ENCODE measurements around the gene RPL32. TPM values are rescaled to one million over a fixed set of nuclear protein-coding genes. Genes with fewer than 3 reads are reported as not detected.

RPL32 gene
- total RNA-seq (1,569 and 1,588 TPM in 2 replicates), polyA plus RNA-seq (1,075 and 1,147 TPM in 2 replicates), polyA minus RNA-seq (900 and 946 TPM in 2 replicates), Bru-seq, nascent RNA (percentile 99 among the genes with signal in this experiment), BruChase-seq, experiment 1, labeled RNA remaining after a 6-hour chase (percentile 98 among the genes with signal in this experiment), BruChase-seq, experiment 2, labeled RNA remaining after a 2-hour chase (percentile 96 among the genes with signal in this experiment)
- 2,635 and 2,809 TPM in 2 replicates for polyA plus RNA-seq (2011; cell fraction: cytosol; rRNA removed)
- 625 and 809 TPM in 2 replicates for polyA plus RNA-seq (2011; cell fraction: nucleus; rRNA removed)
- polyA plus RNA-seq (2012), result 2,664 and 2,727 TPM in 2 replicates
- polyA minus RNA-seq (2011; cell fraction: cytosol; rRNA and poly(A)+ RNA removed), result 1,391 TPM
- polyA minus RNA-seq (2011; cell fraction: nucleus; rRNA and poly(A)+ RNA removed), result 141 and 162 TPM in 2 replicates
- long read RNA-seq, transcript RPL32-203 (4 exons, 1,749 nt), result minor isoform, 5 of 1,967 reads
- long read RNA-seq, transcript RPL32-204 (4 exons, 2,117 nt), result major isoform, 1,905 of 1,967 reads
- long read RNA-seq, transcript RPL32-202 (3 exons, 1,734 nt), result minor isoform, 30 of 1,967 reads
- long read RNA-seq, partial matches to known transcripts, result 11 of 1,967 reads
- long read RNA-seq, other reads (novel, unspliced or antisense), result 15 of 1,967 reads

DNA sequence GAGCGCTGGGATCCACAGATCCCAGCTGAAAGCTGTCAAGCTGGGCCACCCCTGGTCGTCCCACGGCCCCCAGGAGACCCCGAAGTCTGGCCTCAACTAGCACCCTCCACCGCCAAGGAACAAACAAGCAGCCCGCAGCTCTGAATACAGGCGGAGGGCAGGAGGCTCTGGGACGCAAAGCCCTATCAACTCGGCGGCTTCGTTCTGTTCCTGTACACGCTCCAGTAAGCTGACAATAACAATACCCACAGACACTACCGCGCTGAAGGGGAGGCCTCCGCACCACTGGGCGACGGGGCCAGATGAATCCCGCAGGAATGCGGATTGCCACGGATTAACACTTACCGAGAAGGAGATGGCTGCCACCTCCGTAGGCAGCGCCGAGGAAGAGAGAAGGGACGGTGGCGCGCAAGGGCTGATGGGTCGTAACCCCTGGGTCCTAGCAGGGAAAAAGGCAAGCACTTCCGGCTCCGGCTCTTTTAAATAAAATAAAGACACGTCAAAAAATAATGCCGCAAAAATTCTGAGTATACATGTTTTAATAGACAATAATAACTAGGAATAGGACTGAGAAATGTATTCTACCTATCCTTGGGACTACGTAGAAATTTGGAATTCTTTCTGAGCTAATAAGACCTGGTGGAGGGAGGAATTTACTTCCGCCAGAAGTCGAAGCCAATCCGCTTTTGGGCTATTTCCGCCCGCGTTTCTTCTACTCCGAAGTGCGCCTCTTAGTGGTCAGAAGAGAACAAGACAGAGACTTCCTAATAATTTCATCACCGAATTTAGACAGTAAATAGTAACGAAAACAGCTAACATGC, at the start of gene RPL32:
Gene RPL32 (minus strand): TSS at position 417 of the 821 bp plus-strand sequence. CDS start 1,328 bp downstream, outside the sequence.
- intact Hi-C loops (cut with micrococcal nuclease) (loop anchor here (1.0 to 5.0 kb wide), 5 partner anchors 31 to 284 kb away; partner anchors contain the start of genes MKRN2 and RAF1), dilution Hi-C loops (cut with MboI; ENCODE audit: extremely low pct_ligation_motif_present, low sequenced_read_pairs) (no loop called here)
- Histone ChIP-seq H4K20me1 (replicated peaks; ENCODE audit: control insufficient read depth, extremely low read depth, insufficient read depth, low read length) (peaks cover 9% of the 10 kb centered on the region), H3K36me3 (ENCODE audit: control insufficient read depth in 2 of 2, extremely low read depth in 1 of 2, insufficient read depth in 2 of 2, low read length in 2 of 2) (peaks cover 23 to 24% of the 10 kb centered on the region in 2 experiments), H3K4me2 (ENCODE audit: insufficient read depth, low read length) (peak within 1 kb of the TSS; percentile 80), H3K79me2 (ENCODE audit: control insufficient read depth, insufficient read depth, low read length) (peaks cover 50% of the 10 kb centered on the region), H3K27me3 (ENCODE audit: control insufficient read depth in 2 of 2, insufficient read depth in 2 of 2, low read length in 2 of 2) (no peaks in the 10 kb centered on the region), H3K27ac (ENCODE audit: insufficient read depth, low read depth, low read length) (peak within 1 kb of the TSS; percentile 95), H2AFZ (ENCODE audit: low read depth, low read length) (peak within 1 kb of the TSS; percentile 84), H3K9me3 (replicated peaks; ENCODE audit: control insufficient read depth, insufficient read depth, low read length) (no peaks in the 10 kb centered on the region), H3K9ac (replicated peaks; ENCODE audit: extremely low read depth, insufficient read depth, low read length) (peak within 1 kb of the TSS; percentile 95), H3K9me1 (replicated peaks; ENCODE audit: control insufficient read depth, extremely low read depth, insufficient read depth, low read length) (no peaks in the 10 kb centered on the region), H3K4me3 (replicated peaks in 1 of 3; ENCODE audit: insufficient read depth in 1 of 3, low read depth in 1 of 3, low read length in 3 of 3) (peak within 1 kb of the TSS; percentile 88 to 98 (median 91)), H3K4me1 (ENCODE audit: control insufficient read depth, extremely low read depth, insufficient read depth, low read length) (peaks cover 26% of the 10 kb centered on the region)
- ChIA-PET POLR2A (interaction anchor here (1.3 to 1.7 kb wide), 2 partner anchors 9 to 31 kb away, joined by 6 to 7 read pairs; no protein-coding TSS in a partner anchor), CTCF (interaction anchor here (0.8 to 3.5 kb wide), 24 partner anchors 9 to 178 kb away, joined by 3 to 19 read pairs (median 4); partner anchors contain the start of genes CAND2 and RAF1)
- DNase-seq (ENCODE audit: low read depth, low spot score), result peak; percentile 97
- peak; percentile 90 for FAIRE-seq
- BruUV-seq (replicated peaks), result TSS peak; percentile 67
- TF ChIP-seq CTCF (IDR thresholded peaks at IDR 0.05; ENCODE audit: extremely low read depth in 1 of 2, insufficient read depth in 1 of 2, low read depth in 1 of 2, low read length in 2 of 2) (peak; percentile 74 to 87), POLR2A (IDR thresholded peaks at IDR 0.05; ENCODE audit: low read depth, low read length) (peak; percentile 98), POLR2AphosphoS5 (IDR thresholded peaks at IDR 0.05; ENCODE audit: insufficient read depth, low read depth, low read length) (peak; percentile 92), FOS (IDR thresholded peaks at IDR 0.05; ENCODE audit: borderline replicate concordance, insufficient read depth, low read length) (no peak), EZH2 (IDR thresholded peaks at IDR 0.05; ENCODE audit: borderline replicate concordance, low read depth, low read length, severe bottlenecking) (no peak), MYC (IDR thresholded peaks at IDR 0.05; ENCODE audit: low read depth, low read length) (peak; percentile 88), JUN (IDR thresholded peaks at IDR 0.05; ENCODE audit: borderline replicate concordance, insufficient read depth, insufficient read length, low read depth) (no peak), GATA2 (IDR thresholded peaks at IDR 0.05; ENCODE audit: insufficient read depth, insufficient read length, low read depth, low read length) (no peak)
- TF ChIP-seq, protein P1, sequence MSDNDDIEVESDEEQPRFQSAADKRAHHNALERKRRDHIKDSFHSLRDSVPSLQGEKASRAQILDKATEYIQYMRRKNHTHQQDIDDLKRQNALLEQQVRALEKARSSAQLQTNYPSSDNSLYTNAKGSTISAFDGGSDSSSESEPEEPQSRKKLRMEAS (IDR thresholded peaks at IDR 0.05; ENCODE audit: insufficient read depth, insufficient read length), result peak; percentile 40

Data from endothelial cell of umbilical vein (primary cell).